ENCODE results near the gene CA6.

DNA sequence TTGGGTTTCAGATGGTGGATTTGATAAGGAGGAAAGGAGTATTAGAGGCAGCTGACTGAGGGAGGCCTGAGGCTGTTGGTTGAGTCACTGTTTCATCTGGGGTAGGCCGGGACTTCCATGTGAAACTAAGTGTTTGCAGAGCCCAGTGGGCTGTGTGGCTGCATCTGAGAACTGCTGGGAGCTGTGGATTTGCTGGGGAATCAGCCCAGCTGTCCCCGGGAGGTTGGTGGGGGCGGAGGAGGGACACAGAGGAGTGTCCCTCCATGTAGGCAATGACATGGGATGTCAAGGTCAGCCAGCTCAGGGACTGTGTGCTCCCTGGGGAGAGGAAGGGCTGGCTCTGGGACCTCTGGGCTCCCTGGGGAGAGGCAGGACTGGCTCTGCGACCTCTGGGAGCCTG lies 44.2 kb downstream of the CA6 start:
- TF ChIP-seq ZNF274 (IDR thresholded peaks at IDR 0.05; ENCODE audit: low read depth, low read length), result no peak
- TF ChIP-seq YY1 (IDR thresholded peaks at IDR 0.05; ENCODE audit: insufficient read depth, insufficient read length), result no peak
- TF ChIP-seq SUZ12 (IDR thresholded peaks at IDR 0.05; ENCODE audit: extremely low read depth, insufficient read depth, insufficient read length), result no peak
